ENCODE data around the gene PTPRR.

DNA sequence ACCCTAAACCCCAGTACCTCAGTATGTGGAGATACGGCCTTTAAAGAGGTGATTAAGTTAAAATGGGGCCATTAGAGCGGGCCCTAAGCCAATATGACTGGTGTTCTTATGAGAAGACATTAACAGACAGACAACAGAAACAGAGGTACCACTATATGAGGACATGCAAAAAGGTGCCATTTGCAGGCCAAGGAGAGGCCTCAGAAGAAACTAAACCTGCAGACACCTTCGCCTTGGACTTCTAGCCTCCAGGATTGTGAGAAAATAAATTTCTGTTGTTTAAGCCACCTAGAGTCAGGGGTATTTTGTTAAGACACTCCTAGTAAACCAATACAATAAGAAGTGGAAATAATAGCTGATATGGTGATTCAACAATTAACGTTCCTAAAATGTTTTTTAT lies 315.9 kb downstream of the PTPRR start:
- TF ChIP-seq, protein P1, sequence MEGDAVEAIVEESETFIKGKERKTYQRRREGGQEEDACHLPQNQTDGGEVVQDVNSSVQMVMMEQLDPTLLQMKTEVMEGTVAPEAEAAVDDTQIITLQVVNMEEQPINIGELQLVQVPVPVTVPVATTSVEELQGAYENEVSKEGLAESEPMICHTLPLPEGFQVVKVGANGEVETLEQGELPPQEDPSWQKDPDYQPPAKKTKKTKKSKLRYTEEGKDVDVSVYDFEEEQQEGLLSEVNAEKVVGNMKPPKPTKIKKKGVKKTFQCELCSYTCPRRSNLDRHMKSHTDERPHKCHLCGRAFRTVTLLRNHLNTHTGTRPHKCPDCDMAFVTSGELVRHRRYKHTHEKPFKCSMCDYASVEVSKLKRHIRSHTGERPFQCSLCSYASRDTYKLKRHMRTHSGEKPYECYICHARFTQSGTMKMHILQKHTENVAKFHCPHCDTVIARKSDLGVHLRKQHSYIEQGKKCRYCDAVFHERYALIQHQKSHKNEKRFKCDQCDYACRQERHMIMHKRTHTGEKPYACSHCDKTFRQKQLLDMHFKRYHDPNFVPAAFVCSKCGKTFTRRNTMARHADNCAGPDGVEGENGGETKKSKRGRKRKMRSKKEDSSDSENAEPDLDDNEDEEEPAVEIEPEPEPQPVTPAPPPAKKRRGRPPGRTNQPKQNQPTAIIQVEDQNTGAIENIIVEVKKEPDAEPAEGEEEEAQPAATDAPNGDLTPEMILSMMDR (IDR thresholded peaks at IDR 0.05), result no peak
- no peak for TF ChIP-seq POLR2A (IDR thresholded peaks at IDR 0.05)
- no peak for TF ChIP-seq POLR2AphosphoS5 (IDR thresholded peaks at IDR 0.05)
- no peak for TF ChIP-seq EP300 (IDR thresholded peaks at IDR 0.05)
